HepG2 (cell line): Measurements from ENCODE around the gene LIF. TPM values are rescaled to one million over a fixed set of nuclear protein-coding genes. Genes with fewer than 3 reads are reported as not detected.

Source experiments
- AHDC1 ChIP-seq: sonication (generic); formaldehyde crosslinking; IDR thresholded peaks from 2 replicates; pipeline ENCODE4 v1.5.1; 2020; ENCODE audit warnings: mild to moderate bottlenecking, missing genetic modification reagents, borderline replicate concordance
- ATF4 ChIP-seq, 2 experiments: fragments of 450-650 bp in 1 of 2; sonication (generic) in 1 of 2; formaldehyde crosslinking; IDR thresholded peaks; 2 replicates each; pipeline versions ENCODE4 v1.5.0 to v1.8.0; 2020 to 2022; ENCODE audit warnings: mild to moderate bottlenecking in 1 of 2, missing genetic modification reagents in 1 of 2
- BATF2 ChIP-seq: sonication (generic); formaldehyde crosslinking; IDR thresholded peaks from 2 replicates; pipeline ENCODE4 v1.8.0; 2022; ENCODE audit warnings: mild to moderate bottlenecking, missing genetic modification reagents, moderate library complexity
- CHD2 ChIP-seq: IDR thresholded peaks from 2 replicates; pipeline ENCODE4 v1.6.1; 2011; ENCODE audit warnings: low read depth, low read length, improper control_type of control experiment
- HNRNPH1 ChIP-seq: fragments of 200-400 bp; formaldehyde crosslinking; optimal IDR thresholded peaks from 2 replicates; pipeline ENCODE3; 2017; ENCODE audit warnings: mild to moderate bottlenecking, low read depth, low read length
- HNRNPK ChIP-seq: fragments of 200-400 bp; formaldehyde crosslinking; IDR thresholded peaks from 2 replicates; pipeline ENCODE4 v1.6.1; 2018; ENCODE audit warnings: low read length, low read depth, moderate library complexity, mild to moderate bottlenecking; ENCODE audit not compliant: poor library complexity, severe bottlenecking
- IKZF4 ChIP-seq: sonication (generic); formaldehyde crosslinking; IDR thresholded peaks from 2 replicates; pipeline ENCODE4 v1.5.1; 2020; ENCODE audit warnings: borderline replicate concordance, mild to moderate bottlenecking, low read depth, missing genetic modification reagents; ENCODE audit errors: not compliant biosample characterization
- NFIC ChIP-seq: IDR thresholded peaks from 2 replicates; pipeline ENCODE4 v1.6.1; 2012; ENCODE audit warnings: mild to moderate bottlenecking, low read length, inconsistent platforms
- SMARCE1 ChIP-seq: fragments of 450-650 bp; IDR thresholded peaks from 2 replicates; pipeline ENCODE4 v1.6.1; 2017; ENCODE audit warnings: borderline replicate concordance
- SNRNP70 ChIP-seq: fragments of 200-400 bp; formaldehyde crosslinking; IDR thresholded peaks from 2 replicates; pipeline ENCODE4 v1.6.1; 2017; ENCODE audit warnings: mild to moderate bottlenecking, low read depth, low read length, moderate library complexity
- SOX6 ChIP-seq, 2 experiments: fragments of 450-650 bp in 1 of 2; sonication (generic) in 1 of 2; formaldehyde crosslinking in 1 of 2; IDR thresholded peaks; 2 replicates each; pipeline versions ENCODE4 v1.4.0 to v1.6.1; 2017 to 2020; ENCODE audit warnings: antibody characterized with exemption in 1 of 2, mild to moderate bottlenecking in 1 of 2, missing genetic modification reagents in 1 of 2
- TCF7 ChIP-seq: sonication (generic); IDR thresholded peaks from 2 replicates; pipeline ENCODE4 v1.6.1; 2016; ENCODE audit warnings: antibody characterized with exemption, low read depth
- TERF1 ChIP-seq: sonication (generic); formaldehyde crosslinking; IDR thresholded peaks from 2 replicates; pipeline ENCODE4 v1.8.0; 2022; ENCODE audit warnings: mild to moderate bottlenecking, missing genetic modification reagents, moderate library complexity
- TFDP1 ChIP-seq: IDR thresholded peaks from 2 replicates; pipeline ENCODE4 v1.6.1; 2016; ENCODE audit warnings: missing compliant biosample characterization, missing genetic modification reagents, borderline replicate concordance
- ZNF207 ChIP-seq: fragments of 450-650 bp; IDR thresholded peaks from 2 replicates; pipeline ENCODE4 v1.6.1; 2016; ENCODE audit warnings: antibody characterized with exemption, borderline replicate concordance
- ZNF235 ChIP-seq: sonication (generic); formaldehyde crosslinking; IDR thresholded peaks from 2 replicates; pipeline ENCODE4 v1.8.1; 2023; ENCODE audit warnings: mild to moderate bottlenecking, missing genetic modification reagents, borderline replicate concordance
- ZNF432 ChIP-seq: sonication (generic); formaldehyde crosslinking; IDR thresholded peaks from 2 replicates; pipeline ENCODE4 v1.5.0; 2020; ENCODE audit warnings: missing genetic modification reagents, mild to moderate bottlenecking, borderline replicate concordance
- ZNF530 ChIP-seq: sonication (generic); formaldehyde crosslinking; IDR thresholded peaks from 2 replicates; pipeline ENCODE4 v1.5.0; 2020; ENCODE audit warnings: low read depth, mild to moderate bottlenecking, missing genetic modification reagents
- ZNF674 ChIP-seq: sonication (generic); formaldehyde crosslinking; IDR thresholded peaks from 2 replicates; pipeline ENCODE4 v1.5.0; 2020; ENCODE audit warnings: low read depth, mild to moderate bottlenecking, missing genetic modification reagents
- polyA plus RNA-seq, 8 experiments: library from polyadenylated mRNA; depleted of rRNA in 3 of 8; stranded (reverse) in 7 of 8; unstranded in 1 of 8; fragments of >200 nt; fragmentation: Illumina TruSeq in 4 of 8; extraction: Trizol in 4 of 8; gene quantifications; 2 replicates each; pipeline versions ENCODE4 v1.2.1 to v1.2.3, GENCODE V29; 2011 to 2016; ENCODE audit warnings: low read depth in 4 of 8, missing spikeins in 1 of 8, mixed read lengths in 1 of 8; ENCODE audit not compliant: insufficient read depth in 1 of 8
- total RNA-seq, 5 experiments: library from RNA; depleted of rRNA; stranded (reverse); fragments of >200 nt; fragmentation: Illumina TruSeq; extraction: Trizol; gene quantifications; 2 replicates each; pipeline ENCODE4 v1.2.3, GENCODE V29; 2016; ENCODE audit warnings: low read depth in 1 of 5

Gene LIF
- total and polyA plus RNA-seq, 2 of the 13 experiments (the other 11 are each of a cell fraction or from before 2014, with no cell fraction given), result 3.6 to 8.5 TPM

GRCh38 chr22:30212363-30212995 is 34.1 kb downstream of the LIF start (continued):
- TF ChIP-seq AHDC1 (CRISPR knock-in tag) (peak; percentile 69; the same call in 1 of the 2 replicates), HNRNPK (no peak), HNRNPH1 (no peak), ZNF235 (CRISPR knock-in tag) (no peak), IKZF4 (CRISPR knock-in tag) (no peak), TCF7 (peak; percentile 87), ZNF432 (no peak), SOX6 (IDR thresholded peaks at IDR 0.05) (no peak), SOX6 (CRISPR knock-in tag; IDR thresholded peaks at IDR 0.05) (peak; percentile 79), TERF1 (no peak), ZNF530 (CRISPR knock-in tag) (no peak), NFIC (0 out of 2 replicates have a peak, but pooled peaks have one; percentile 55), SNRNP70 (no peak), ZNF674 (CRISPR knock-in tag) (no peak), BATF2 (no peak), ATF4 (CRISPR knock-in tag; IDR thresholded peaks at IDR 0.05) (peak in 1 of 2 experiments; percentile 69; a peak in 2 of 4 replicates), ZNF207 (no peak), SMARCE1 (no peak), TFDP1 (CRISPR knock-in tag) (peak; percentile 50; the same call in 1 of the 2 replicates), CHD2 (no peak)
